ENCODE results near the gene EBLN1. TPM values are rescaled to one million over a fixed set of nuclear protein-coding genes. Genes with fewer than 3 reads are reported as not detected.

EBLN1 gene
- total and polyA plus RNA-seq, 2 of the 8 experiments (the other 6 are each of a cell fraction or from before 2014, with no cell fraction given): not detected

DNA sequence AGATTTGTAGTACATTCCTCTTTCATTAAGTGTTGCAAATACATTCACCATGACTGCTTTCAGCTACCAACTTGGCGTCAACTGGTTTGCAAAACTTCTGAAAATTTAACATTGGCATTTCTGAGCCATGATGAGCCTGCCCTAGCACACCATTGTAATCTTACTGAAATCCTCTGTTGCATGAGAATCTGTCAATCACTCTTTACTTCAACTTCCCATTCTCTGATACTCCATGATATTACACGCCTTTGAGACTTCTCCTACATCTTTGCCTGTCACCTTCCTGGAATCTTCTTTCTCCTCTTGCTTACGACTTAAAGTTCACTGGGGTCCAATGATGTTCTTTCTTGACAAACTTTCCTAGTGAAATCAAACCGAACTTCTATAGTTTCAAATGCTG, 32.2 kb downstream of the EBLN1 start:
- H3K79me2 ChIP-seq (ENCODE audit: control insufficient read depth in 1 of 2, insufficient read depth in 2 of 2, low read length in 2 of 2): no peaks in the 10 kb centered on the region
- FAIRE-seq (no peak), DNase-seq (ENCODE audit: low read depth in 1 of 2, low spot score in 2 of 2) (no peak)
- no peaks in the 10 kb centered on the region for H3K79me1 ChIP-seq (ENCODE audit: low read depth, low read length)
- no peak overlapping the region for H3K18ac ChIP-seq (ENCODE audit: extremely low read depth, low read length)
- no peak overlapping the region for H3K14ac ChIP-seq (ENCODE audit: insufficient read length)
- no peak overlapping the region for H3K9ac ChIP-seq (replicated peaks in 1 of 4; ENCODE audit: extremely low read depth in 1 of 4, low read depth in 3 of 4, low read length in 3 of 4)
- no peak overlapping the region for H3K56ac ChIP-seq (replicated peaks; ENCODE audit: insufficient read length, low read depth, low read length)
- no peak overlapping the region for H4K91ac ChIP-seq (replicated peaks; ENCODE audit: insufficient read length, low read length)
- H2BK12ac ChIP-seq (ENCODE audit: low read depth, low read length): no peak overlapping the region
- ChIA-PET POLR2A (ENCODE audit: partially characterized antibody) (no interaction called here), CTCF (ENCODE audit: partially characterized antibody) (interaction anchor here (1.9 kb wide), 1 partner anchor 13 kb away, joined by 5 read pairs; no protein-coding TSS in a partner anchor)
- H3K27ac ChIP-seq (ENCODE audit: low read depth, low read length): no peak overlapping the region
- H3K36me3 ChIP-seq (ENCODE audit: control insufficient read depth in 2 of 4, insufficient read depth in 4 of 4, low read length in 3 of 4): no peaks in the 10 kb centered on the region
- no peaks in the 10 kb centered on the region for H3K4me1 ChIP-seq (replicated peaks in 1 of 4; ENCODE audit: control insufficient read depth in 3 of 4, insufficient read depth in 4 of 4, low read length in 3 of 4)
- H3K4me3 ChIP-seq (ENCODE audit: extremely low read depth in 1 of 4, insufficient read depth in 2 of 4, low read depth in 3 of 4, low read length in 4 of 4): no peak overlapping the region
- no peak overlapping the region for H2AFZ ChIP-seq (ENCODE audit: low read length)
- no peaks in the 10 kb centered on the region for H3K27me3 ChIP-seq (replicated peaks in 1 of 4; ENCODE audit: control insufficient read depth in 3 of 4, extremely low read depth in 1 of 4, insufficient read depth in 3 of 4, low read length in 3 of 4)
- H3K23me2 ChIP-seq (ENCODE audit: low read depth, low read length): no peaks in the 10 kb centered on the region
- H3K4me2 ChIP-seq (ENCODE audit: insufficient read depth in 1 of 2, low read depth in 2 of 2, low read length in 2 of 2): no peak overlapping the region
- no peaks in the 10 kb centered on the region for H4K20me1 ChIP-seq (replicated peaks in 1 of 2; ENCODE audit: control insufficient read depth in 1 of 2, insufficient read depth in 2 of 2, low read length in 2 of 2)
- H3K4ac ChIP-seq (replicated peaks; ENCODE audit: insufficient read length, low read depth, low read length): no peak overlapping the region
- no peak overlapping the region for H3K23ac ChIP-seq (ENCODE audit: insufficient read length)
- no peak overlapping the region for H4K8ac ChIP-seq (ENCODE audit: extremely low read depth, insufficient read depth, low read length)
- no peak overlapping the region for H2BK15ac ChIP-seq (ENCODE audit: low read length)
- no peak overlapping the region for H4K5ac ChIP-seq (ENCODE audit: insufficient read length, low read depth, low read length)
- H2BK5ac ChIP-seq (ENCODE audit: low read depth, low read length): no peak overlapping the region
- 0 out of 4 replicates have a peak, but pooled peaks cover 0 to 3% of the 10 kb centered on the region in 2 experiments for H3K9me3 ChIP-seq (ENCODE audit: insufficient read depth in 2 of 2, low read depth in 1 of 2, low read length in 1 of 2)
- 86% methylated on average over 4 of the region's 4 CpGs; no CpG with 5 or more reads in 1 of the 2 experiments for WGBS, 2 experiments (ENCODE audit: extremely low coverage in 1 of 2, insufficient coverage in 1 of 2, insufficient read length in 1 of 2, insufficient replicate concordance in 2 of 2, low coverage in 1 of 2, low lambda C conversion rate in 2 of 2, missing lambda C conversion rate in 1 of 2)
- no peak overlapping the region for H2BK20ac ChIP-seq (ENCODE audit: low read length)
- TF ChIP-seq GABPA (IDR thresholded peaks at IDR 0.05; ENCODE audit: borderline replicate concordance, insufficient read depth, low read length) (no peak), TAF1 (IDR thresholded peaks at IDR 0.05; ENCODE audit: low read depth, low read length) (no peak), RFX5 (IDR thresholded peaks at IDR 0.05; ENCODE audit: borderline replicate concordance, low read depth, low read length) (no peak), POLR2AphosphoS5 (IDR thresholded peaks at IDR 0.05; ENCODE audit: low read depth, low read length) (no peak), FOSL1 (IDR thresholded peaks at IDR 0.05; ENCODE audit: insufficient read depth, low read depth, low read length) (no peak), ASH2L (IDR thresholded peaks at IDR 0.05; ENCODE audit: low read length) (no peak), POU5F1 (IDR thresholded peaks at IDR 0.05; ENCODE audit: low read depth, low read length) (no peak), NANOG (IDR thresholded peaks at IDR 0.05; ENCODE audit: insufficient read depth, low read depth, low read length, poor library complexity, severe bottlenecking) (no peak), CEBPB (IDR thresholded peaks at IDR 0.05; ENCODE audit: low read depth, low read length) (no peak), CHD2 (IDR thresholded peaks at IDR 0.05; ENCODE audit: low read length) (no peak), CTBP2 (IDR thresholded peaks at IDR 0.05; ENCODE audit: borderline replicate concordance, insufficient read depth, insufficient read length, low read length) (no peak), SP2 (IDR thresholded peaks at IDR 0.05; ENCODE audit: low read length) (no peak), CBX8 (IDR thresholded peaks at IDR 0.05; ENCODE audit: borderline replicate concordance, low read depth, low read length) (no peak)
- H2AK5ac ChIP-seq (ENCODE audit: low read depth, low read length): no peak overlapping the region
- no peak overlapping the region for H2BK120ac ChIP-seq (replicated peaks; ENCODE audit: low read depth, low read length)

Data from H1 (cell line).